Central memory CD8-positive, alpha-beta T cell (primary cell): ENCODE data around the gene CNTNAP2.
"Not testable (repeated sequence)": the region's sequence is repeated elsewhere in the genome, so short reads cannot be mapped to it uniquely, and the experiment has no call there.

Source experiments
- ATAC-seq: fragments of 150-1000 bp; cut with Tn5 transposase; replicated peaks from 2 replicates; pipeline ENCODE4 v1.10.0; 2022; ENCODE audit warnings: mild to moderate bottlenecking, moderate FRiP score, moderate number of reproducible peaks; ENCODE audit not compliant: poor library complexity, severe bottlenecking; ENCODE audit errors: extremely low read depth
- DNase-seq, 2 donors: peaks; one replicate each; pipeline ENCODE4 v3.0.0; 2021; ENCODE audit warnings: low spot score in 2 of 2
- H3K27ac Mint-ChIP-seq: one replicate; pipeline ENCODE4 v1.8.0; 2022; ENCODE audit warnings: low read depth, mild to moderate bottlenecking, moderate library complexity, mixed read lengths
- H3K27me3 Mint-ChIP-seq: one replicate; pipeline ENCODE4 v1.8.0; 2022; ENCODE audit warnings: mixed read lengths
- H3K36me3 Mint-ChIP-seq: one replicate; pipeline ENCODE4 v1.8.0; 2022; ENCODE audit warnings: mild to moderate bottlenecking, moderate library complexity, mixed read lengths; ENCODE audit not compliant: insufficient read depth
- H3K4me1 Mint-ChIP-seq: one replicate; pipeline ENCODE4 v1.8.0; 2022; ENCODE audit warnings: mixed read lengths
- H3K4me3 Mint-ChIP-seq: one replicate; pipeline ENCODE4 v1.8.0; 2022; ENCODE audit warnings: mild to moderate bottlenecking, moderate library complexity, mixed read lengths
- H3K9me3 Mint-ChIP-seq: one replicate; pipeline ENCODE4 v1.8.0; 2022; ENCODE audit warnings: mixed read lengths

CNTNAP2 gene

DNA sequence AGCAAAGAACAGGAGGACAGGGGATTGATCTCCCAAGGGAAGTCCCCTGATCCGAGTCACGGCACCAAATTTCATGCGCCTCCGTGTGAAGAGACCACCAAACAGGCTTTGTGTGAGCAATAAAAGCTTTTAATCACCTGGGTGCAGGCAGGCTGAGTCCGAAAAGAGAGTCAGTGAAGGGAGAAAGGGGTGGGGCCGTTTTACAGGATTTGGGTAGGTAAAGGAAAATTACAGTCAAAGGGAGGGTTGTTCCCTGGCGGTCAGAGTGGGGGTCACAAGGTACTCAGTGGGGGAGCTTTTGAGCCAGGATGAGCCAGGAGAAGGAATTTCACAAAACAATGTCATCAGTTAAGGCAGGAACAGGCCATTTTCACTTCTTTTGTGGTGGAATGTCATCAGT, 132.1 kb downstream of the CNTNAP2 start:
- peaks cover 48% of the 10 kb centered on the region for H3K9me3 Mint-ChIP-seq
- H3K27me3 Mint-ChIP-seq, H3K27ac Mint-ChIP-seq, DNase-seq, H3K36me3 Mint-ChIP-seq, H3K4me3 Mint-ChIP-seq, H3K4me1 Mint-ChIP-seq, ATAC-seq: not testable (repeated sequence)

- Mint-ChIP-seq H3K27ac (no peak overlapping the region), H3K4me3 (no peak overlapping the region), H3K9me3 (peaks cover 46% of the 10 kb centered on the region), H3K27me3 (no peaks in the 10 kb centered on the region), H3K4me1 (no peaks in the 10 kb centered on the region), H3K36me3 (no peaks in the 10 kb centered on the region)
- DNase-seq (no peak), ATAC-seq (no peak)
Observed at GRCh38 chr7:146249272-146249671, 132.7 kb downstream of the CNTNAP2 start.

DNA sequence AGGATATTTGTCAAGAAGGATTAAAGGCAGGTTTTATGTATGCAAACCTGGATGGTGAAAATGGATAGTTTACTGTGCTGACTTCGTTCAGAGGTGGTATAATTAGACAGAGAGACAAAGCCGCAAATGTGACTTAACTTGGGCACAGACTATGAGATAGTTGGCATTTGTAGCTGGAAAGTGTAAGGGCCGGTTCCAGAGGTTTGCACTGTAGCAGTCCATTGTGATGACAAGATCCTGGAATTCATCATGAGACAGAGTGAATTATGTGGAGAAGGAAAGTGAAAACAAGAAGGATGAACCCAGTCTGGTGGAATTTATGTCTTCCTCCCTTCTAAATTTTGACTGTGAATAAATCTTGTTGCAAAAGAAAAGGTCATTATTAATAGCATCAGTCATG, 139.0 kb downstream of the CNTNAP2 start:
- H3K9me3 Mint-ChIP-seq, result peaks cover 32% of the 10 kb centered on the region
- ATAC-seq (no peak), DNase-seq (no peak)
- no peak overlapping the region for H3K4me3 Mint-ChIP-seq
- no peaks in the 10 kb centered on the region for H3K27me3 Mint-ChIP-seq
- H3K4me1 Mint-ChIP-seq, result no peaks in the 10 kb centered on the region
- no peaks in the 10 kb centered on the region for H3K36me3 Mint-ChIP-seq
- H3K27ac Mint-ChIP-seq, result no peak overlapping the region

DNA sequence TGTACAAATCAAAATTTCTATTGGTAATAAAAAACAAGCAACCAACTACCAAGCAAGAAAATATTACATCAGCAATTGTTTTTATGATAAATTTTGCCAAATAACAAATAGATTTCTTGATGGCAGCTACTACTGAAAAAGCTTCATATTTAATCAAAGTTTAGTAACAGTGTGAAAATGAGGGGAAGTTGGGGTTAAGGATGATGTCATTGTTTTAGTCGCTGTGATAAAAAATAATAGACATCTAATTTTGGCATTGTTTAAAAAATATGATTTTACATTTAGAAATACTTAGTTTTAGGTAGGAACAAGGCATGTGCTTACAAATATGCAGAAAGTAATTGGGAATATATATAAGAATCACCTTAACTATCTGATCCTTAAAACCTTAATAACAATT, 145.9 kb downstream of the CNTNAP2 start:
- no peak overlapping the region for H3K27ac Mint-ChIP-seq
- peaks cover 30% of the 10 kb centered on the region for H3K9me3 Mint-ChIP-seq
- H3K36me3 Mint-ChIP-seq, result no peaks in the 10 kb centered on the region

GRCh38 chr7:146276888-146277287, 160.3 kb downstream of the CNTNAP2 start:
- ATAC-seq, result no peak
- no peak for DNase-seq
- peaks cover 23% of the 10 kb centered on the region for H3K9me3 Mint-ChIP-seq
- no peak overlapping the region for H3K27ac Mint-ChIP-seq
- H3K4me3 Mint-ChIP-seq, result no peak overlapping the region
- no peaks in the 10 kb centered on the region for H3K36me3 Mint-ChIP-seq
- no peaks in the 10 kb centered on the region for H3K27me3 Mint-ChIP-seq
- H3K4me1 Mint-ChIP-seq, result no peaks in the 10 kb centered on the region

More for the DNA sequence above, 145.9 kb downstream of the CNTNAP2 start:
- H3K4me3 Mint-ChIP-seq, result no peak overlapping the region
- DNase-seq (no peak), ATAC-seq (no peak)
- H3K27me3 Mint-ChIP-seq, result no peaks in the 10 kb centered on the region
- H3K4me1 Mint-ChIP-seq, result no peaks in the 10 kb centered on the region

GRCh38 chr7:146285418-146285817, 168.8 kb downstream of the CNTNAP2 start:
- no peaks in the 10 kb centered on the region for H3K27me3 Mint-ChIP-seq
- H3K27ac Mint-ChIP-seq, result no peak overlapping the region
- H3K9me3 Mint-ChIP-seq, result peaks cover 13% of the 10 kb centered on the region
- DNase-seq (no peak), ATAC-seq (no peak)
- no peak overlapping the region for H3K4me3 Mint-ChIP-seq
- no peaks in the 10 kb centered on the region for H3K36me3 Mint-ChIP-seq
- H3K4me1 Mint-ChIP-seq, result no peaks in the 10 kb centered on the region

GRCh38 chr7:146290746-146291145, 174.1 kb downstream of the CNTNAP2 start:
- Mint-ChIP-seq H3K9me3 (peaks cover 17% of the 10 kb centered on the region), H3K36me3 (no peaks in the 10 kb centered on the region), H3K4me3 (no peak overlapping the region), H3K27ac (no peak overlapping the region), H3K27me3 (no peaks in the 10 kb centered on the region), H3K4me1 (no peaks in the 10 kb centered on the region)
- DNase-seq, result no peak
- ATAC-seq, result no peak

DNA sequence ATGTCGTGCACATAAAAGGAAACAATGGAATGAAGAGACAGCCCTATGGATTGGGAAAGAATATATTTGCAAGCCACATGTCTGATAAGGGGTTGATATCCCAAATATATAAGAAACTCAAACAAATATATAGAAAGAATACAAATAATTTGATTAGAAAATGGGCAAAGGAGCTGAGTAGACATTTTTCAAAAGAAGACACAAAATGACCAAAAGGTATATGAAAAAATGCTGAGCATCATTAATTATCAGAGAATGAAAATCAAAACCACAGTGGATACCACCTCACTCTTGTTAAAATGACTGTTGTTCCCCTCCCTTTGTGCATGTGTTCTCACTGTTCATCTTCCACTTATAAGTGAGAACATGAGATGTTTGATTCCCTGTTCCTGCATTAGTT, 175.3 kb downstream of the CNTNAP2 start:
- no peaks in the 10 kb centered on the region for H3K27me3 Mint-ChIP-seq
- ATAC-seq (no peak), DNase-seq (no peak)
- H3K27ac Mint-ChIP-seq, result no peak overlapping the region
- no peak overlapping the region for H3K4me3 Mint-ChIP-seq
- H3K9me3 Mint-ChIP-seq, result peaks cover 7% of the 10 kb centered on the region
- no peaks in the 10 kb centered on the region for H3K36me3 Mint-ChIP-seq
- H3K4me1 Mint-ChIP-seq, result no peaks in the 10 kb centered on the region

- DNase-seq (no peak), ATAC-seq (no peak)
- Mint-ChIP-seq H3K27me3 (no peaks in the 10 kb centered on the region), H3K36me3 (no peaks in the 10 kb centered on the region), H3K4me1 (no peaks in the 10 kb centered on the region), H3K4me3 (no peak overlapping the region), H3K9me3 (peaks cover 14% of the 10 kb centered on the region), H3K27ac (no peak overlapping the region)
Observed at GRCh38 chr7:146296028-146296427, 179.4 kb downstream of the CNTNAP2 start.

GRCh38 chr7:146314962-146315361, 198.4 kb downstream of the CNTNAP2 start:
- Mint-ChIP-seq H3K27me3 (no peaks in the 10 kb centered on the region), H3K36me3 (no peaks in the 10 kb centered on the region), H3K9me3 (peaks cover 13% of the 10 kb centered on the region), H3K27ac (no peak overlapping the region), H3K4me1 (no peaks in the 10 kb centered on the region), H3K4me3 (no peak overlapping the region)
- DNase-seq, result no peak
- no peak for ATAC-seq

- ATAC-seq (no peak), DNase-seq (no peak)
- Mint-ChIP-seq H3K27me3 (no peaks in the 10 kb centered on the region), H3K4me1 (no peaks in the 10 kb centered on the region), H3K4me3 (no peak overlapping the region), H3K27ac (no peak overlapping the region), H3K9me3 (no peaks in the 10 kb centered on the region), H3K36me3 (no peaks in the 10 kb centered on the region)
Observed at GRCh38 chr7:146319629-146320028, 203.0 kb downstream of the CNTNAP2 start.

DNA sequence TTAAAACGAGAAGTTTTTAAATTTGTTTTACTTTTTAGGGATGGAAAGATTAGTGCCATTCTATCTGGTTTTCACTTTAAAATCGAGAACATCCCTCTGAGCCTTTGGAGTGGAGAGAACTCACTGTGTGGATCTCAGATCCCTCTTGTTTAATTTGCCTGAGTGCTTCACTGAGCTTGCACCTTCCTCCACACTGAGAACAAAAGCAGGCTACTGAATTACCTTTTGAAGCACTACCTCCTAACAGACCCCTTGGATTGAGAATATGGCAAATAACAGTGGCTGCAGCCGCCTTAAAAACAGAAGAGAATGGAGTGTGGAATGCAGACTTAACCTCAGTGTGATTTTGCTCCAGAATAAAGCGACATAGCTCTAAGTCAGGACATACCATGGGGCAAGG, 204.7 kb downstream of the CNTNAP2 start:
- H3K36me3 Mint-ChIP-seq, result no peaks in the 10 kb centered on the region
- H3K27ac Mint-ChIP-seq, result no peak overlapping the region
- no peaks in the 10 kb centered on the region for H3K4me1 Mint-ChIP-seq
- H3K4me3 Mint-ChIP-seq, result no peak overlapping the region
- ATAC-seq (no peak), DNase-seq (no peak)
- H3K27me3 Mint-ChIP-seq, result no peaks in the 10 kb centered on the region
- no peaks in the 10 kb centered on the region for H3K9me3 Mint-ChIP-seq

DNA sequence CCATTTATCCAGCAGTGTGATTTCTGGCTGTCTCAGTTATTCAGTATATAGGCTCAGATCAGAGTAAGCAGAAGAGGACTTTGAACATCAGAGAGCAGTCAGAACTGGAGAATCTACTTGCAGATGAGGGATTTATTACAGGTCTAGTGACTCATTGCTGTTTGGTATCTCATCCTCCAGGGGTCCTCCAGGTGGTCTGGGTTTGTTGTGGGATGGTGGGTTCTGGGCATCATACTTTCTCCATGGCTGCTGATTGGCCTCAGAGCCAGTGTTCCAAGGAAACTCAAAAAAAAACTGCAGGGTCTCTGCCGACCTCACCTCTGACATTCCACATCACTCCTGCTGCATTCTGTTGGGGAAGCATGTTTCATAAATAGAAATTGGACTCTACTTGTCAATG, 214.8 kb downstream of the CNTNAP2 start:
- no peak overlapping the region for H3K27ac Mint-ChIP-seq
- H3K4me1 Mint-ChIP-seq, result no peaks in the 10 kb centered on the region
- no peak for ATAC-seq
- no peak for DNase-seq
- no peaks in the 10 kb centered on the region for H3K36me3 Mint-ChIP-seq
- peaks cover 27% of the 10 kb centered on the region for H3K9me3 Mint-ChIP-seq
- no peak overlapping the region for H3K4me3 Mint-ChIP-seq
- no peaks in the 10 kb centered on the region for H3K27me3 Mint-ChIP-seq

- H3K9me3 Mint-ChIP-seq, result peaks cover 16% of the 10 kb centered on the region
- H3K27ac Mint-ChIP-seq, result no peak overlapping the region
- DNase-seq (no peak), ATAC-seq (no peak)
- no peaks in the 10 kb centered on the region for H3K27me3 Mint-ChIP-seq
- H3K4me3 Mint-ChIP-seq, result no peak overlapping the region
- H3K36me3 Mint-ChIP-seq, result no peaks in the 10 kb centered on the region
- no peaks in the 10 kb centered on the region for H3K4me1 Mint-ChIP-seq
Observed at GRCh38 chr7:146345251-146345650, 228.7 kb downstream of the CNTNAP2 start.
